ENCODE measurements around the gene UTF1. TPM values are rescaled to one million over a fixed set of nuclear protein-coding genes. Genes with fewer than 3 reads are reported as not detected.

The UTF1 gene
- total and polyA plus RNA-seq, 9 donors, result 0.06 to 9.3 (median 2.5) TPM; not detected in 2

DNA sequence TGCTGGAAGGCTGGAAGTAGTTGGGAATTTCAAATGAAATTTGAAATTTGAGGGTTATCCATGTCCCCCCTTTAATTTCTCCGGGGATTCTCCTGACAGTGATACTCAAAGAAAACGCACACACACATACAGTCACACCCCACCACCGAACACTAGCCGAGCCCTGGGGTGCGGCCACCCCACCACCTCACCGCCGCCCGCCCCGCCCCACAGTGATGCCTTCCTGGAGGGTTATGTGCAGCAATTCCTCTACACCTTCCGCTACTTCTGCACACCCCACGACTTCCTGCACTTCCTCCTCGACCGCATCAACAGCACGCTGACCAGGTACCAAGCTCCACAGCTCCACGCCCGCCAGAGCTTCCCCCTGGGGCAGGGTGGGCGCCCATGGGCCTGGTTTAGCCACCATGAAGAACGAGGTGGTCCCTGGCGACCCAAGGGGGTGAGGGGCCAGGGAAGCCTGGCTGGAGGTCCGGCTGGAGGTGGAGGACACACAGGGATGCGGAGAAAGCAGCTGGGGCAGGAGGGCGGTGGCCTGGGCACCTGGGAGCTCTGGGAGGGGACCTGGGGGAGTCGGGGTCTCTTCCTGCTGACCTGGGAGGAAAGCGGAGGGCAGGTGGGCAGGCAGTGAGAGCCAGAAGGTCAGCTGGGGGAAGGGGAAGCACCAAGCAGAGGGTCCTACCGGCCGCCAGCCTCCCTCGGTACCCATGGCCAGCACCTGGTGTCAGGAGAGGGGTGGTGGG, 19.4 kb upstream of the UTF1 start:
- no peaks in the 10 kb centered on the region for H3K9me3 ChIP-seq
- H3K4me1 ChIP-seq (ENCODE audit: insufficient read depth), result no peaks in the 10 kb centered on the region
- no peaks in the 10 kb centered on the region for H3K27me3 ChIP-seq
- 78 to 87% (median 85%) methylated on average over 27 of the region's 27 CpGs for WGBS, 3 donors
- TF ChIP-seq POLR2A (IDR thresholded peaks at IDR 0.05) (no peak), EP300 (IDR thresholded peaks at IDR 0.05) (no peak)
- TF ChIP-seq, protein P1, sequence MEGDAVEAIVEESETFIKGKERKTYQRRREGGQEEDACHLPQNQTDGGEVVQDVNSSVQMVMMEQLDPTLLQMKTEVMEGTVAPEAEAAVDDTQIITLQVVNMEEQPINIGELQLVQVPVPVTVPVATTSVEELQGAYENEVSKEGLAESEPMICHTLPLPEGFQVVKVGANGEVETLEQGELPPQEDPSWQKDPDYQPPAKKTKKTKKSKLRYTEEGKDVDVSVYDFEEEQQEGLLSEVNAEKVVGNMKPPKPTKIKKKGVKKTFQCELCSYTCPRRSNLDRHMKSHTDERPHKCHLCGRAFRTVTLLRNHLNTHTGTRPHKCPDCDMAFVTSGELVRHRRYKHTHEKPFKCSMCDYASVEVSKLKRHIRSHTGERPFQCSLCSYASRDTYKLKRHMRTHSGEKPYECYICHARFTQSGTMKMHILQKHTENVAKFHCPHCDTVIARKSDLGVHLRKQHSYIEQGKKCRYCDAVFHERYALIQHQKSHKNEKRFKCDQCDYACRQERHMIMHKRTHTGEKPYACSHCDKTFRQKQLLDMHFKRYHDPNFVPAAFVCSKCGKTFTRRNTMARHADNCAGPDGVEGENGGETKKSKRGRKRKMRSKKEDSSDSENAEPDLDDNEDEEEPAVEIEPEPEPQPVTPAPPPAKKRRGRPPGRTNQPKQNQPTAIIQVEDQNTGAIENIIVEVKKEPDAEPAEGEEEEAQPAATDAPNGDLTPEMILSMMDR (IDR thresholded peaks at IDR 0.05), result no peak
- no peaks in the 10 kb centered on the region for H3K36me3 ChIP-seq
- H3K27ac ChIP-seq, result no peak overlapping the region
- intact Hi-C loops (cut with DNase I), result no loop called here
- peak in 1 of 5 donors; percentile 26 for DNase-seq
- no peak overlapping the region for H3K4me3 ChIP-seq

DNA sequence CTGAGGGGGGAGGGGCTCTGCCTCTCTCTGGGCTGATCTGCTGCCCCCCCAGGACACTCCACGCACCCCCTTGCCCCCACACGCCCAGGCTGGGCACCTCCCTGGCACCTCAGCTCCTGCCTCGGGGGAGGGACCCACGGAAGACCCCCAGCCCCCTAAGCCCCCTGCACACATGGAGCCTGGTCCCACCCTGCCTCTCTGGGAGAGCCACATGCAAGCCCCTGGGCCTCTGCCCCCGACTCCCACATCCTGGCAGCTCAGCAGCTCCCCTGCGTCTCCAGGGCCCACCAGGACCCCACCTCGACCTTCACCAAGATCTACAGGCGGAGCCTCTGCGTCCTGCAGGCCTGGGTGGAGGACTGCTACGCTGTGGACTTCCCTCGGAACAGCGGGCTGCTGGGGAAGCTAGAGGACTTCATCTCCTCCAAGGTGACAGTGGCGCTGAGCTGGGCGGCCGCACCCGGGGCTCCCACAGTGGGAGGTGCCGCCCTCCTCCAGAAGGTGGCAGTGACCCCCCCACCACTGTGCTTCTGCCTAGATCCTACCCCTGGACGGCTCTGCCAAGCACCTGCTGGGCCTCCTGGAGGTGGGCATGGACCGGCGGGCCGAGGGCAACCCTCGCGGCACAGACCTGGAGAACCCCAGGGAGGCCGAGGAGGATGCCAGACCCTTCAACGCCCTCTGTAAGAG, 18.7 kb upstream of the UTF1 start:
- H3K9me3 ChIP-seq, result no peaks in the 10 kb centered on the region
- H3K27ac ChIP-seq, result no peak overlapping the region
- WGBS, 3 donors, result 61 to 74% (median 64%) methylated on average over 18 to 25 of the region's 25 CpGs
- TF ChIP-seq EP300 (IDR thresholded peaks at IDR 0.05) (no peak), POLR2A (IDR thresholded peaks at IDR 0.05) (no peak)
- TF ChIP-seq, protein P1 (IDR thresholded peaks at IDR 0.05), result no peak
- H3K4me1 ChIP-seq (ENCODE audit: insufficient read depth), result no peaks in the 10 kb centered on the region
- intact Hi-C loops (cut with DNase I), result no loop called here
- H3K36me3 ChIP-seq, result no peaks in the 10 kb centered on the region
- no peaks in the 10 kb centered on the region for H3K27me3 ChIP-seq
- H3K4me3 ChIP-seq, result no peak overlapping the region
- peak in 1 of 5 donors; percentile 27 for DNase-seq

DNA sequence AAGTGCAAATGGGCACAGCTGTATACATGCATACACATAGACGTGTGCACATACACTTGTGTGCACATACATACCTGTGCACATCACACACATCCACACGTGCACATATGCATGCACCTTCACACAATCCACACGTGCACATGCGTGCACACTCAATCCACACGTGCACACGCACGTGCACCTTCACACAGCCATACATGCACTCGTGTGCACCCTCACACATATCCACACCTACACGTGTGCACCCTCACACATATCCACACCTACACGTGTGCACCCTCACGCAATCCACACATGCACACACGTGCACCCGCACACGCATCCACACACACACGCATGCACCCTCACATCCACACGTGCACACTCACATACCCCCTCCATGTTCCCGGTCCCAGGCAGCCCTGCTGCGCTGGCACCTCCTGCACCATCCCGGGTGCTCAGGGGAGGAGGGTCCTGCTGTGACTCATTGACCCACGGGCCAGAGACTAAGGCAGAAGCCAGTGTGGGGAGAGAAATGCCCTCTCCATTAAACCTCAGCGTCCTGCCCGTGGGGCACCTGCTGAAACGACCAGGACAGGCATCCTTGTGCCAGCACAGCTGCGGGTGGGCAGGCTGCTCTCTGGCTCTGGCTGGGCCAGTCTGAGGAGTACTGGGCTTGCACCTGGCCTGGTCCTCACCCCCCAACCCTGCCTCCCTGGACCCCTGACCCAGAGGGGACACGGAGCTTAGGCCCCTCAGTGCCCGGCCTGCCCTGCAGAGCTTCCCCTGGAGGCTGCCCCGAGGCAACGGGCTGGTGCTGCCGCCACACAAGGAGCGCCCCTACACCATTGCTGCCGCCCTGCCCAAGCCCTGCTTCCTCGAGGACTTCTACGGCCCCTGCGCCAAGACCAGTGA, 17.8 kb upstream of the UTF1 start:
- intact Hi-C loops (cut with DNase I), result no loop called here
- TF ChIP-seq POLR2A (IDR thresholded peaks at IDR 0.05) (no peak), EP300 (IDR thresholded peaks at IDR 0.05) (no peak)
- TF ChIP-seq, protein P1 (IDR thresholded peaks at IDR 0.05), result no peak
- Histone ChIP-seq H3K4me3 (no peak overlapping the region), H3K4me1 (ENCODE audit: insufficient read depth) (no peaks in the 10 kb centered on the region), H3K9me3 (no peaks in the 10 kb centered on the region), H3K36me3 (no peaks in the 10 kb centered on the region), H3K27me3 (no peaks in the 10 kb centered on the region), H3K27ac (no peak overlapping the region)
- peak in 1 of 5 donors; percentile 15 for DNase-seq
- 86 to 89% (median 88%) methylated on average over 33 to 34 of the region's 34 CpGs for WGBS, 3 donors

DNA sequence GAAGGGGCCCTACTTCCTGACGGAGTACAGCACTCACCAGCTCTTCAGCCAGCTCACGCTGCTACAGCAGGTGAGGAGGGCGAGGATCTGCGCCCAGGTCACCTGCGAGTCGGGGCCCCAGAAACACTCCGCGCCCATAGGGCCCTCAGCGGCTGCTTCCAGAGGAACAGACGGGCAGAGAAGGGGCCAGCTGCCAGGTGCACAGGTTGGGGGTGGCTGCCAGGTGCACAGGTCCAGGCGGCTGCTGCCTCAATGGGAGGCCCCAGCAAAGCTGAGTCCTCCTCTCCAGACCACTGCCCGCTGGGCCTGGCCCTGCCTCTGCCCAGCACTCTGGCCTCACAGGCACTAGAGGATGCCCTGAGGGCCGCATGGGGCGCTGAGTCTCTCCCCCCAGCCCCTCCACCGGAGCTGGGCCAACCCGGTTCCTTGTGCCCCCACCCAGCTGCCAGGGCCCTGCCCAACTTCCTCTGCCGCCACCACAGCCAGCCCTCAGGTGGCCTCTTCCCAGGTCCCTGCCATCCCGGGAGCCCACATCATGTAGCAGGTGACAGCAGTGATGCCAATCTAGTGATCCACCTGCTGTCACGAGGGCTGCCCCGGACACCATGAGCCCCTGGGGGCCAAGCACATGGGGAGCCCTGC, 17.0 kb upstream of the UTF1 start:
- no peak overlapping the region for H3K4me3 ChIP-seq
- intact Hi-C loops (cut with DNase I), result no loop called here
- 91 to 95% (median 93%) methylated on average over 19 to 20 of the region's 20 CpGs for WGBS, 3 donors

More for the DNA sequence above, 17.0 kb upstream of the UTF1 start:
- Histone ChIP-seq H3K9me3 (no peaks in the 10 kb centered on the region), H3K4me1 (ENCODE audit: insufficient read depth) (no peaks in the 10 kb centered on the region), H3K27me3 (no peaks in the 10 kb centered on the region), H3K27ac (no peak overlapping the region), H3K36me3 (no peaks in the 10 kb centered on the region)
- peak in 1 of 5 donors; percentile 23 for DNase-seq
- TF ChIP-seq POLR2A (IDR thresholded peaks at IDR 0.05) (no peak), EP300 (IDR thresholded peaks at IDR 0.05) (no peak)
- TF ChIP-seq, protein P1 (IDR thresholded peaks at IDR 0.05), result no peak
